ENCODE measurements around the gene CMTM5. TPM values are rescaled to one million over a fixed set of nuclear protein-coding genes. Genes with fewer than 3 reads are reported as not detected.
A peak's percentile ranks its signal among the peaks of the same experiment; 100 is the strongest.

The CMTM5 gene
- total RNA-seq, 6 donors from 2014 or later: 0.47 to 3.1 (median 2.3) TPM; not detected in 2

- ATAC-seq (ENCODE audit: low FRiP score in 2 of 2) (no peak), DNase-seq (no peak)
- H3K36me3 ChIP-seq: peaks cover 0 to 6% (median 0%) of the 10 kb centered on the region in 4 donors
- H3K9me3 ChIP-seq: no peaks in the 10 kb centered on the region
- 55 to 65% methylated on average over 3 of the region's 3 CpGs for WGBS, 2 donors
- no peak for TF ChIP-seq CTCF (IDR thresholded peaks at IDR 0.05)
- TF ChIP-seq POLR2AphosphoS5 (IDR thresholded peaks at IDR 0.05): no peak
- TF ChIP-seq EP300 (IDR thresholded peaks at IDR 0.05): no peak
- TF ChIP-seq POLR2A (IDR thresholded peaks at IDR 0.05): no peak
- H3K27me3 ChIP-seq: no peaks in the 10 kb centered on the region
- no peak overlapping the region for H3K4me3 ChIP-seq
- no peaks in the 10 kb centered on the region for H3K4me1 ChIP-seq
- H3K27ac ChIP-seq: no peak overlapping the region
Measured at GRCh38 chr14:23344481-23344880, 32.4 kb upstream of the CMTM5 start.

GRCh38 chr14:23345987-23346692 is 30.7 kb upstream of the CMTM5 start:
- ATAC-seq (ENCODE audit: low FRiP score in 2 of 2) (no peak), DNase-seq (no peak)
- Histone ChIP-seq H3K27ac (no peak overlapping the region), H3K36me3 (peaks cover 0 to 6% (median 0%) of the 10 kb centered on the region in 4 donors), H3K27me3 (no peaks in the 10 kb centered on the region), H3K4me1 (no peaks in the 10 kb centered on the region), H3K9me3 (no peaks in the 10 kb centered on the region), H3K4me3 (no peak overlapping the region)
- WGBS, 2 donors: 79 to 84% methylated on average over 13 of the region's 13 CpGs
- TF ChIP-seq POLR2AphosphoS5 (IDR thresholded peaks at IDR 0.05): no peak

GRCh38 chr14:23346693-23347405 is 30.0 kb upstream of the CMTM5 start:
- Histone ChIP-seq H3K27me3 (peaks cover 0 to 3% (median 0%) of the 10 kb centered on the region in 4 donors), H3K4me3 (no peak overlapping the region), H3K36me3 (peaks cover 0 to 6% (median 0%) of the 10 kb centered on the region in 4 donors), H3K9me3 (no peaks in the 10 kb centered on the region), H3K4me1 (peaks cover 4 to 6% (median 4%) of the 10 kb centered on the region in 4 donors), H3K27ac (no peak overlapping the region)
- ATAC-seq (ENCODE audit: low FRiP score in 2 of 2) (no peak), DNase-seq (peak in 1 of 2 donors; percentile 78)
- TF ChIP-seq CTCF (IDR thresholded peaks at IDR 0.05) (no peak), POLR2A (IDR thresholded peaks at IDR 0.05) (no peak), EP300 (IDR thresholded peaks at IDR 0.05) (no peak), POLR2AphosphoS5 (IDR thresholded peaks at IDR 0.05) (no peak)
- 84 to 95% methylated on average over 12 to 25 of the region's 27 CpGs for WGBS, 2 donors

GRCh38 chr14:23347406-23348296 is 29.2 kb upstream of the CMTM5 start:
- no peak overlapping the region for H3K27ac ChIP-seq
- 93 to 97% methylated on average over 18 to 19 of the region's 19 CpGs for WGBS, 2 donors
- peaks cover 0 to 11% (median 1%) of the 10 kb centered on the region in 4 donors for H3K27me3 ChIP-seq
- TF ChIP-seq POLR2AphosphoS5 (IDR thresholded peaks at IDR 0.05): no peak
- no peak for TF ChIP-seq EP300 (IDR thresholded peaks at IDR 0.05)
- no peak for TF ChIP-seq POLR2A (IDR thresholded peaks at IDR 0.05)
- no peak for TF ChIP-seq CTCF (IDR thresholded peaks at IDR 0.05)
- H3K9me3 ChIP-seq: no peaks in the 10 kb centered on the region
- H3K4me1 ChIP-seq: peaks cover 6 to 14% (median 12%) of the 10 kb centered on the region in 4 donors
- H3K4me3 ChIP-seq: no peak overlapping the region
- H3K36me3 ChIP-seq: peaks cover 0 to 6% (median 0%) of the 10 kb centered on the region in 4 donors
- ATAC-seq (ENCODE audit: low FRiP score in 2 of 2) (no peak), DNase-seq (peak in 1 of 2 donors; percentile 56)

GRCh38 chr14:23348297-23348655 is 28.6 kb upstream of the CMTM5 start:
- WGBS, 2 donors: 87 to 92% methylated on average over 6 of the region's 6 CpGs
- Histone ChIP-seq H3K27me3 (peaks cover 0 to 12% (median 1%) of the 10 kb centered on the region in 4 donors), H3K4me3 (no peak overlapping the region), H3K9me3 (no peaks in the 10 kb centered on the region), H3K27ac (no peak overlapping the region), H3K4me1 (peaks cover 6 to 20% (median 17%) of the 10 kb centered on the region in 4 donors), H3K36me3 (peaks cover 0 to 6% (median 0%) of the 10 kb centered on the region in 4 donors)
- DNase-seq: no peak
- ATAC-seq (ENCODE audit: low FRiP score in 2 of 2): no peak
- TF ChIP-seq EP300 (IDR thresholded peaks at IDR 0.05) (no peak), POLR2AphosphoS5 (IDR thresholded peaks at IDR 0.05) (no peak), CTCF (IDR thresholded peaks at IDR 0.05) (no peak), POLR2A (IDR thresholded peaks at IDR 0.05) (no peak)

All from upper lobe of left lung (tissue), 6 donors.